Glomerular endothelial cell (primary cell): ENCODE measurements around the gene PSMB5. TPM values are rescaled to one million over a fixed set of nuclear protein-coding genes. Genes with fewer than 3 reads are reported as not detected.
A peak's percentile ranks its signal among the peaks of the same experiment; 100 is the strongest.
"Not testable (repeated sequence)": the region's sequence is repeated elsewhere in the genome, so short reads cannot be mapped to it uniquely, and the experiment has no call there.

Experiments used
- DNase-seq: peaks from one replicate; pipeline ENCODE4 v3.0.0-alpha.2; 2011; ENCODE audit warnings: low read depth, low spot score; ENCODE audit errors: extremely low read depth
- total RNA-seq: library from RNA; depleted of rRNA; stranded (reverse); fragments of >200 nt; gene quantifications from 2 replicates; pipeline ENCODE4 v1.2.3, GENCODE V29; 2015

Gene PSMB5
- total RNA-seq, 1 donor from 2014 or later, result 244 TPM

DNA sequence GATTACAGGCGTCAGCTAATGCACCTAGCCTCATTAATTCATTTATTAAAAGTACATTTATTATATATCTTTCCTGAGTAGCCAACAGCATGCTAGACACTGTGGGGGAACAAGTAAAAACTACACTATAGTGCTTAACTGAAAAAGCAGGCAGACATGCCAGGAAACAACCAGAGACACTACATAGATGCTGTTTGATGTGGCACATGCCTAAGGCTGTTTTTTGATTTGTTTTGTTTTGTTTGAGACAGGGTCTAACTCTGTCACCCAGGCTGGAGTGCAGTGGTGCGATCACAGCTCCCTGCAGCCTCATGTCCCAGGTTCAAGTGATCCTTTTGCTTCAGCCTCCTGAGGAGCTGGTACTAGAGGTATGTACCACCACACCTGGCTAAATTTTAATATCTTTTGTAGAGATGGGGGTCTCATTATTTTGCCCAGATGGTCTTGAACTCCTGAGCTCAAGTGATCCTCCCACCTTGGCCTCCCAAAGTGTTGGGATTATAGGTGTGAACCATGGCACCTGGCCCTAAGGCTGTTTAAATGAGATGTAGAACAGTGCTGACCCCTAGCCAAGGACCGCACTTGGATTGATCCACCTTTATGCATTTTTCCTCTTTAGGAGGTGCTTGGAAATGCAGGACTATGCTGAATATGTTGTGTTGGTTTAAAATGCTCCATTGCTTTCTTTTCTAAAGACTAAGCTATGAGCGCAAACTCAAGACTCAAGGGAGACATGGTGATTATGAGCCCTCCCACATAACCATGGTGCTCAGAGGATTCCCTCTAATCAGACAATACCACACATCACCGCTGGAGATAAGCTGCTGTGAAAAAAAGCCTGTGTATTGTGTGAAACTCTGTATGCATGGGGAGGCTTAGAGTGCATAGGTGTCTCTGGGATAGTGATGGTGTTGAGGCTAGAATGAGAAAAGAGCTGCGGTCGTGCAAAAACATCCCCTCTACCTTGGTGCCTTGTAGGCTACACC lies 14.3 kb downstream of the PSMB5 start:
- no peak for DNase-seq

DNA sequence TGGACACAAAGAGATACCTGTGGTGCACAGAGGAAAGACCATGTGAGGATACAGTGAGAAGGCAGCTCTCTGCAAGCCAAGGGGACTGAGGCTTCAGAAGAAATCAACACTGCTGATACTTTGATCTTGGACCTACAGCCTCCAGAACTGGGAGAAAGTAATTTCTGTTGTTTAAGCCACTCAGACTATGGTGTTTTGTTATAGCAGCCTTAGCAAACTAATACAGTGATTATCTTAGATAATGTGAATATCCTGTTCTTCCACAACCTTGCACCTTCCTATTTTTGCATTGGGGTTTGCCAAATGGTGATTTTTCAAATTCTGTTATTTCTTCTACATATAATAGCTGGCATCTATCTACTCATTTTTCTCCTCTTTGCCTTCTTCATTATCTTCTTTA lies 16.6 kb downstream of the PSMB5 start:
- no peak for DNase-seq

DNA sequence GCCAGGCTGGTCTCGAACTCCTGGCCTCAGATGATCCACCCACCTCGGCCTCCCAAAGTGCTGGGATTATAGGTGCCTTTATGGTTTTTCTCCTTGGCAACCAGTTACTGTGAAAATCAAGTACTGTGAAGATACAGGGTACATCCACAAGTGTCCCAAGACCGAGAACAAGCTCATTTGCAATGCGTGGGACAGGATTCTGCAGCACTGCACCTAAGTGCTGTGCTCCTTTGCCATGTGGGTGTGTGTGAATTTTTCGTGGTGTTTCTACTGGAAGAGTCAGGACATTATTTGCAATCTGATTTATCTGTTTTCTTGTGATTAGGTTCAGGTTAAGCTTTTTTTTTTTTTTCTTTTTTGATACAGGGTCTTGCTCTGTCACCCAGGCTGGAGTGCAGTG lies 17.6 kb downstream of the PSMB5 start:
- no peak for DNase-seq

DNA sequence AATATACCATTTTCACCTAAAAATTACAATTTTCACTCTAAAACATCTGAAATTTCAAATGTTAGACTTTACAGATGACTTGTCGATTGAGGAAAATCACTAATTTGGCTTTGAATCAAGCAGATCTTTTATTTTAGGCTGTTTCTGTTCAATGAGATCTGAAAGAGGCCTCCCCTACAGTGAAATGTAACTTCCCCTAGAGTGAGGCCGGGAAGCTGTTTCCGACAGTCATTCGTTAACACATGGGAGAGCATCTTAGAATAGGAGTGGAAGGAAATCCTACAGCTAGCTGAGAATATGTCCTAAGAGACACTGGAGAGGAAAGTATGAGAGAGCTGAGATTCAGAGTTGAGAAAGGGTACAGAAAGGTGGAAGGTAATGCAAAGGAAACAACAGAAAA lies 19.1 kb downstream of the PSMB5 start:
- DNase-seq, result no peak

DNA sequence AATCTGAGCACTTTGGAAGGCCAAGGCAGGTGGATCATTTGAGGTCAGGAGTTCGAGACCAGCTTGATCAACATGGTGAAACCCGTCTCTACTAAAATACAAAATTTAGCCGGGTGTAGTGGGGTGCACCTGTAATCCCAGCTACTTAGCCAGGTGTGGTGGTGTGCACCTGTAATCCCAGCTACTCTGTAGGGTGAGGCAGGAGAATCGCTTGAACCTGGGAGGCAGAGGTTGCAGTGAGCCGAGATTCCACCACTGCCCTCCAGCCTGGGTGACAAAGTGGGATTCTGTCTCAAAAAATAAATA lies 21.0 kb downstream of the PSMB5 start:
- DNase-seq, result not testable (repeated sequence)

DNA sequence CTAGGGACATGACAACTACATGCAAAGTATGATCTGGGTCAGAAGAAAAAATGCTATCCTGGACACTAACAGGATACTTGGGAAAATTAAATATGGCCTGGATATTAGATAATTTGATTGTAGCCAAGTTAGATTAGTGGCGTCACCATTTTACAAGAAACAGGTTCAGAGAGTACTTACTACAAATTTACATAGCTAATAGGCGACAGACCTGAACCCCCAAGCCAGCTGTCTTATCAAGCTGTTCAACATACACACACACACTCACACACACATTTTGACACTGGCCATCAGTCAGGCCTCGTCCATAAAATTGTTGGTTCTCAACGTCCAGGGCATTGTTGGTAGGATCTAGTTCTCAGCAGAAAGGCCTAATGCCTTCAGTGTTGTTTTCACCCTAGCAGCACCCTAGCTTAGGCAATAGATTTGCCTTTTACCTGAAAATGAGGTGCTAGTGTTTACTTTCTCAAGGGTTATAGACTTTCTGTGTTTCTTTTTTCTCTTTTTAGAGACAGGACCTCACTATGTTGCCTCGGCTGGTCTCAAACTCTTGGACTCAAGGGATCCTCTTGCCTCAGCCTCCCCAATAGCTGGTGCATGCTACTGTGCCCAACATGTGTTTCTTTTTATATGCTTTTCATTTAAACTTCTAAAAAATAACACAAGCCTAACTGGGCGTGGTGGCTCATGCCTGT lies 21.5 kb downstream of the PSMB5 start:
- no peak for DNase-seq

DNA sequence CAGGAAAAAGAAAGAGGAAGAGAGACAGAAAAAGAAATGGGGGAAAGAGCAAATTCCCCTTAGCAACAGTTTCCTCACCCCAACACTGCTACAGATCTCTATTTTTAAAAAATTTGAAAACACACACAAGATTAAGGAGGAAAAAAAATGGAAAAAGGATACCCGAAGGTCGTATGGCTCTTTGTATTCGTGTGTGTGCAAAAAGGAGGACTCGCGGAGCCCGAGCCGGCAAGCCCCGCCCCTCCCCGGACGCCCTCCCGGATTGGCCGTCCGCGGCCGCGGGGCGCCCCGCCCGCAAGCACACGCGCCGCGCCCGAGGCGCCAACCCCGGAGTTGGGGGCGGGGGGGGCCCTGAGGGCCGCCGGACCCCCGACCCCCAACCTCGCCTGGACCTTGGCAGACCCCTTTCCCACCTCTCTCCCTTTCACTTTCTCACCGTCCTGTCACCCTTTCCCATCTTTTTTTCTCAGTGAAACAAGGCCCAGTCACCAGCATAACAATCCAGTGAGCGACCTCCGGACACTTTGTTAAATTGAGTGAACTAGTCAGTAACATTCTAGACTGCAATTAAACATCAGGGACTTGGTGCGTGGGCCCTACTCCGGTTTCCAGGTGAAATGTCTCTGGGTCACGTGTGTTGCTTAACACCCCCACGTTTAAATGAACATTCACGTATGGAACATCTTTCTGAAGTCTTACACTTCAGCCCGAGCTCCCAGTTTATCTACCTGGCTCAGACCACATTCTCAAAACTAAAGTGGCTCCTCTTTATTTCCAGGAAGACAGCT lies 24.6 kb downstream of the PSMB5 start, which contains the start of gene C14orf93:
C14orf93 (minus strand) TSS at position 205 of the 788 bp plus-strand sequence. CDS start 11,120 bp downstream, outside the sequence.
- no peak for DNase-seq

DNA sequence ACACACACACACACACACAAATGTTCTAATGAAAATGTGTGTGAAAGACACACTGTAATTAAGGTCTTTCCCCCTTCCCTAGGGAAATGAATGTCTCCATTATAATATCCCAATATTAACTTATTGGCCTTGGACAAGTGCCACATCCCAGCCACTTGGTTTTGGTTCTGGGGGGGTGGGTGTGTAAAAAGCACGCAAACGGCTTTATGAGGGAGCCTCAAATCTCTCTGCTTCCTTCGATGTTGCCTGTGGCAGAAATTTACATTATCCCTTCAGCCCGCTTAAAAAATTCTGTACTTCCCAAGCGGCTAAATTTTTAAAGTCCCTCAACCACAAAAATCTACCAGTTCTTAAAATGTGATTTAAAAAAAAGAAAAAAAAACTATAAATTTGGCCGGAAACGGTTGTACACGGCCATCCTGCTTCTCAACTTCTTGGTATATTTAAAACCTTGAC lies 25.2 kb downstream of the PSMB5 start:
- DNase-seq, result no peak

DNA sequence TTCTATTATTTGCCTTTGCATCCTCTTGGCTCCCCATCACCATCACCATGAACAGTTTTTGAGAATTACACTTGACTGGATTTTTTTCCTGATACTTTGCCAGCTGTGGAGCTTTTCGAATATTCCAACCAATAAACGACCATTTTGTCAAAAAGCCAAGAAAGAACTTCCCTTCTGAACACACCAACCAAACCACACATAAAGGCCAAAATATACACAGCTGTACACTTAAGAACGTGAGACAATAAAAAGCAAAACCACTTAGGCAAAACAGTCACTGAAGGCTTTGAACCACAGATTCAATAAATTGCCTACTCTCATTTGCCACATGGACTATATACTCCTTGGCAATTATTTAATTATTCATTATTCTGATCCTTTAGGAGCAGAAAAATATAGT lies 25.9 kb downstream of the PSMB5 start:
- no peak for DNase-seq

DNA sequence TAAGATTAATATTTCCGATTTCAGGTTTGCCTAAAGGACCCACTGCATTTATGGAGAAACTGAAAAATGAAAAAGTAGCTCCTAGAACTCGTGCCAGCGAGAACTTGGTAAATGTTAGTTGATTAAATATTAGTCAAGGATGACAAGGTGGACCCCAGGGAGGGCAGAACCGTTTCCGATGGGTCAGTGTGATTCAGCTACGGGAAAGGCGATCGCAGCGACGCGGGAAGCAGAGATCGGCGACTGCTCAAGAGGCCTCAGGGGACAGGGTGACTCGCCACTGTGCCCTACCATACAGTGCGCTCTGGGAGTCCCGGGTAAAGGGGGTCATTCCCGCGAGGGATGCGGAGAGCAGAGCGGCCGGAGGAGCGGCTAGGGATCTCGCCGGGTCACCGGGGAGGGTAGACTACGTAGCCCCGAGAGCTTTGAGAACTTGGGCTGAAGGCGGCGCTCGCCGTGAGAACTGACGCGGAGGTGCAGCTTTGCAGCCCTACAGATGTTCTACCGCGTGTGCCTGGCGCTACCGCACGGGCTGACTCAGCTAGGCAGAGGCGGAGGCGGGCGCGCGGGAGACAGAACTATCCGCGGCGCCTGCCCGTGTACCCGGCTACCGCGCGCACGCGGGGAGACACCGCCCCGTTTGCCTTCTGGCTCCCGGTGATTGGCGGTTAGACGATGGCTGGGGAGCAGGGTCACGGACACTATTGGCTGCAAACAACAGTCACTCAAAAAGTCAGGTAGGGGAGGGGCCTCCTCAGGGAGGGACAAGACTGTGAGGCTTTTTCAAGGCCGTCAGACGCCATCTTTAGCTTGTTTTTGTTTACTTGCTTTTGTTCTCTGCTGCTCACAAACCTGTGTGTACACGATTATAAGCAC lies 27.9 kb downstream of the PSMB5 start:
- DNase-seq, result peak; percentile 80

DNA sequence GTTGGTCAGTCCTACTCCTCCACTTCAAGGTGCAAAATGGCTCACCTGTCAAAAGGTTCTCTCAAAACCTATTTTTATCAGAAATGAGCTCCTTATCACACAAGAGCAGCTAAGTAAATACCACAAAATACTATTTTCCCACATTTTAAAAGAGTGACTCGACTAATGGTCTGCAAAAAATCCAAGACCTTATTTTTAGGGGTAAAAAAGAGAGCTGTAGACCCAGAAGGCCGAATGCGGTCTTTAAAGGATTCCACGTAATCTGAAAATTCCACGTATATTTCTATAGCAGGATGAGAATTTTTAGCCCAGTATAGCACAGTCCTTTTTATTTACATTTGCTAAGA lies 28.5 kb downstream of the PSMB5 start:
- DNase-seq, result no peak

DNA sequence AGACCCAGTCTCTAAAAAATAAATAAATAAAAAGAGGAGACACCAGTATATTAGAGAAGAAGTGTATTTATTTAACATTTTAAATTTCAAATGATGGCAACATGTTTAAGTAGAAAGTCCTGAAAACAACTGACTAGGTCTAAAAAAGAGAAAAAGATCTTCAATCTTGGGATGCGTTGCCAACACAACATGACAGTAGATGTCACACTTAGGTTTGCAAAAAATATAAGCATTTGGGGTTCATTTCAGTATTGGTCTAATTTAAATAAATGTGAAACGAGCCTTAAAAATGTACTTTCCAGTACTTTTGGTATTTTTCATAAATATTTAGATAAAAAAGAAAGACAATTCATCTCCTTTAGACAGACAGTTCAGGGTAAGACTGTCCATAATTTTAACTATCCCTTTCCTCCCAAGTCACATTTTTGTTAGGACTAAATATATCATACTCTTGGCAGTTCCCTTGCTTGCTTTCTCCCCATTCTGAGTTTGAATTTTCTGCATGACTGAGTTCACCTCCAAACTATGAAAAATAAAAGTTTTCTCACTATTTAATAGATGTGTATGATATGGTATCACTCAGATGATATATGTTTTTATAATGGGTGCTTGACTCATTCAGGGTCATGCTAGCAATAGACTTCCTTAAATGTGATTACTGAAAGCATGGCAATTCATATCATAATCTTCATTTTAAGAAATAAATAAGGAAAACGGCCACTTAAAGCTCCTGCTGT lies 29.1 kb downstream of the PSMB5 start:
- DNase-seq, result no peak

DNA sequence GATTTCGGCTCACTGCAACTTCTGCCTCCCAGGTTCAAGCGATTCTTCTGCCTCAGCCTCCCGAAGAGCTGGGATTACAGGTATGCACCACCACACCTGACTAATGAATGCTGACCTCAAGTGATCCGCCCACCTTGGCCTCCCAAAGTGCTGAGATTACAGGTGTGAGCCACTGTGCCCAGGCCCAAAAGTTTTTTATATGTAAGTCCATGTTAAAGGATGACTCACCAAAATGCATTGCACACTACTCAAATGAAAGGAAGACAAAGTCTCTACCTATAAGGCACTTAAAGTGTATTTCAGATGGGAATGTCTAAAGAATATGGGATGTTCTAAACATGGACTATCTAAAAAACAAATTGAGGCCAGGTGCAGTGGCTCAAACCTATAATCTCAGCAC lies 30.4 kb downstream of the PSMB5 start:
- not testable (repeated sequence) for DNase-seq

DNA sequence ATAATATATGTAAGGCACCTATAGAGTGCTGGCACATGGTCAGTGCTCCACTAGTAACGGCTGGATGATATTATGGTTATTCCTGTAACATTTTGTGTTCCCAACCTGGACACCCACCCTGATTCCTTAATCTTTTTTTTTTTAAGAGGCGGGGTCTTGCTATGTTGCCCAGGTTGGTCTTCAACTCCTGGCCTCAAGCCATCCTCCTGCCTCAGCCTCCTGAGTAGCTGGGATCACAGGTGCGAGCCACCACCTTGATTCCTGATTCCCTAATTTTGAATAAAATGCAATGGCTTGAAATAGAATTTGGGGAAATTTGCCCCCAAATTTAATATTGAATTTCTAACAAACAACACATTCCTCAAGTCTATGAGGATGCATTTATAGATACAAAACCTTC lies 32.1 kb downstream of the PSMB5 start:
- DNase-seq, result no peak

DNA sequence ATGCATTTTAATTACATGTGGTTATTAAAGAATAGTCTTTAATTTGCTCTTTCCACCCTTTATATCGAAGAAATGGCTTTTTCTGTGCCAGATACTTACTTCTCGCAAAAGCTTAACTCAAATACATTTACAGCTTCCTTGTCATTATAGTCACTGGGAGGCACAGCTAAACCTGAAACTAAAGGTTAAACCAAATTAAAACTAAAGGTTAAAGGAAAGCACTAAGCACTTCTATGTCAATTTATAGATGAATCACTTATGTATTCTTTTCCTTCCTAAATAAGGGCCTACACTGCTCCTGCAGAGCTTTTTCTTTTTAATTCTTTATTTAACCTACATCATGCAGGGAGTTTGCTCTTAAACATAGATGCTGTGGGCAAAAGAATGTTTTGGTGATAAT lies 33.8 kb downstream of the PSMB5 start:
- DNase-seq, result no peak

DNA sequence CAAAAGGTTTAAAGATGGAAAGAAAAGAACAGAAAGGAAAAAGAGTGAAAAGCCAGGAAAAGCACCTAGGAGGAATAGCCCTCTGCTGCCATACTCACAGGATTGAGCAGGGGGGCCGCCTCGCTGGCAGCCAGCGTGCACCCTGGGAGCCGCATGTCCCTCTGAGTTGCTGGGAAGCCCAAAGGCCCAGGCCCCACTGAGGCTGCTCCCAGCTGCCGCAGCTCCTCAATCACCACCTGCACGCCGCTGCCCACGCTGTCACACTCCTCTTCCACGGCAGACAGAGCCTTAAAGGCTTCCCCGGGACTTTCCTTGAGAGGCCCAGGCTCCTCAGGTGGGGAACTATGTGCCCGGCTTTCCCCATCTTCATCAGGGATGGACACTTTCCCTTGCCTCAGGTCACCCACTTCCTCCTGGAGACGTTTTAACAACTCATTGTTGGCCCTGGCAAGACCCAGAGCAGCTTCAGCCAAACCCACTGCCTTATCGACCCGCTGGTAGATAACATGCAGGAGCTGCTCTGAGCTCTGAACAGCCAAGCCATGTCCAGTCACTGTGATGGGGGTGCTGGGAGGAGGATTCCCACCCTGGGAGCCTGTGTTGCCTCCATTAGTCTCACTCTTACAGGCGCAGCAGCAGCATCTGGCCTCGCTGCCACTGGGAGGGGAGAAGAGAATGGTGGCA lies 36.2 kb downstream of the PSMB5 start:
- no peak for DNase-seq

DNA sequence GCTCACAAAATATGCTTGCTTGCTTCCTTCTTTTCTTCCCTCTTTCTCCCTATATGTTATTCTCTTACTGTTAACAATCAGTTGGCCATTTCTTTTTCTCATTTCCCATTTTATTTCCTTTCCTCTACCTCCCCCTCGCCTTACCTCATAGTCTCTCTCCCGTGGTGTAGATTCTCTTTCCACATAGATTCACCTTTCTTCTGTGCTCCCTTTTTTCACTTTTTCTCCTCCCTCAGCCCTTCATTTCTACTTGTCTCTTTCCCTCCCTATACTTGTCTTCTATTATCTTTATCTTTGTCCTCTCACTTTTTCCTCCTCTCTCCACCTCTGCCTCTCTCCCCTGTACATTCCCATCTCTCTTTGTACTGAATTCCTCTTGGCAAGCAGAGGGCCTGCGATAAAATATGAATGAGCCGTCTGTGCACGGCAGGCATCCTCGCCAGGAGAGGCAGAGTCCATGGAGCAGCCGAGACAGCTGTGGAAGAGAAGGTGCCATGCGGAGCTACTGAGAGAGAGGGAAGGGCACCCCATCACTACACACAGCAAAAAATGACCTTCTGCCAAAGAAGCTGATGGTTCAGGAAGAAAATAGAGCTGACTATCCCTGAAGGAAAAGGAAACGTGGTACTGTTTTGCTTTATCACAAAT lies 36.9 kb downstream of the PSMB5 start:
- no peak for DNase-seq
